ENCODE results near the gene OR10K1. TPM values are rescaled to one million over a fixed set of nuclear protein-coding genes. Genes with fewer than 3 reads are reported as not detected.
A peak's percentile ranks its signal among the peaks of the same experiment; 100 is the strongest.
"Not testable (repeated sequence)": the region's sequence is repeated elsewhere in the genome, so short reads cannot be mapped to it uniquely, and the experiment has no call there.

OR10K1 gene
- polyA plus RNA-seq (2012; ENCODE audit: insufficient read depth, insufficient read length): not detected

DNA sequence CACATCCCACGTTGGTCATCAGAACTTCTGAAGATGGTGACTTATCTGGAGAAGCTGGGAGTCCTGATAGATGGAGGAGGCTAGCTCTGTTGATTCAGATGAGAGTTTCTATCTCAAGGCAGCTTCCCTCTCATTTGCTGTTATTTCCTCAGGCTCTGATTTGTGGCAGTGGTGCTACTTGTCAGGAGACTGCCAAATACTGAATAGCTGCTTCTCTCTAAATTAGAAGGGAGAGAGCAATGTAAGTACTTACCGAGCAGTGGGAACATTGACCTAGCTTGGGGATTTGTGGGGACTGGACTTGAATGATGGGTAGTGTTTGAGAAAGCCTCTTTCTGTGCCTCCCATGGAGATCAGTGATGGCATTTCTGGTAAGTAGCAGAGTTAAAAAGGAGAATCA, at the start of gene OR10K1:
Gene OR10K1, plus strand, starts transcription at position 301 of the 400 bp plus-strand sequence. CDS start 3,728 bp downstream, outside the sequence.
- no peak for DNase-seq (ENCODE audit: low read depth, low spot score)
- H3K4me3 ChIP-seq (ENCODE audit: low read length): no peak within 1 kb of the TSS

- no peak for DNase-seq (ENCODE audit: low read depth, low spot score)
- H3K4me3 ChIP-seq (ENCODE audit: low read length): no peak overlapping the region
Measured at GRCh38 chr1:158414651-158415345, 46.8 kb upstream of the OR10K1 start.

DNA sequence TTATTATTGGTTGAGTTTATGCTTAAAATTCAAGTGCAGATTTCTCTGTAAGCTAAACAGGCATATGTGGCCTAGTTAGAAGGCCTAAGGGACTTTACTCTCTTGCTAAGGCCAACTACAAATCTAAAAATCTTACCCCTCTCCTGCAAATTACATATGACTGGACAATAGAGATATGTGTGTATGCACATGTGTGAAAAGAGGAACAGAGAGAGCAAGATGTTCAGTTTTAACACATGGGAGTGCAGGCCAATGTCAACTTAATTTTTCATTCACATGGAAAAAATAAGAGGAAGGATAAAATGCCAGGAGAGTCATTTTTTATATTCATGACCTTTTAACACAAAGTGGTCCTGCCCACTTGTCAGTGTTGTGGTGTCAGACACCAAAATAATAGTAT, 44.0 kb upstream of the OR10K1 start:
- H3K4me3 ChIP-seq (ENCODE audit: low read length): no peak overlapping the region
- no peak for DNase-seq (ENCODE audit: low read depth, low spot score)

- no peak overlapping the region for H3K4me3 ChIP-seq (ENCODE audit: low read length)
- DNase-seq (ENCODE audit: low read depth, low spot score): no peak
Measured at GRCh38 chr1:158422212-158422611, 39.4 kb upstream of the OR10K1 start.

DNA sequence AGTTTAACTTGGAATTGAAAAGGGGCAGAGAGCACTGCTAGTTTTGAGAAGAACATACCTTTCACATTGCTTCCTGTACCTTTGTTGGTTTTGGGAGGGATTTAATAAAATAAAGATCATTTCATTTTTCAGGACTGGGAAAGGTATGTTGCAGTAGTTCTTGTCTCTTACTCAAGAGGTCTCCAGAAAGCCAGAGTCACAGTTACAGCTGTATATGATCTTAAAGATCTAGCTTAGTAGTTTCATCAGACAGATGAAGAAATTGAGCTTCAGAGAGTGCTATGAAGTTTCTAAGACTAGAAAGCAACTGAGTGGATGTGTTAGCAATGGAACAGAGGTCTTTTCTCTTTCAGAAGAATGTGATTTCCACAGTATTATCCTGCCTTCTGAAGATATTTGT, 36.6 kb upstream of the OR10K1 start:
- H3K4me3 ChIP-seq (ENCODE audit: low read length): no peak overlapping the region
- peak; percentile 81 for DNase-seq (ENCODE audit: low read depth, low spot score)

GRCh38 chr1:158426137-158426536, 35.5 kb upstream of the OR10K1 start, which contains the start of gene OR10K2:
Gene OR10K2 (minus strand): TSS chr1:158426237. CDS start chr1:158420866, 5,371 bp downstream.
- no peak within 1 kb of the TSS for H3K4me3 ChIP-seq (ENCODE audit: low read length)
- DNase-seq (ENCODE audit: low read depth, low spot score): no peak

DNA sequence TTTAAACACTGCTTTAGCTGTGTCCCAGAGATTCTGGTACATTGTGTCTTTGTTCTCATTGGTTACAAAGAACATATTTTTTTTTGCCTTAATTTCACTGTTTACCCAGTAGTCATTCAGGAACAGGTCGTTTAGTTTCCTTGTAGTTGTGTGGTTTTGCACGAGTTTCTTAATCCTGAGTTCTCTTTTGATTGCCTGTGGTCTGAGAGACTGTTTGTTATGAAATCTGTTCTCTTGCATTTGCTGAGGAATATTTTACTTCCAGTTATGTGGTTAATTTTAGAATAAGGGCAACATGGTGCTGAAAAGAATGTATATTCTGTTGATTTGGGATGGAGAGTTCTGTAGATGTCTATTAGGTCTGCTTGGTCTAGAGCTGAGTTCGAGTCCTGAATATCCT, 31.5 kb upstream of the OR10K1 start:
- not testable (repeated sequence) for H3K4me3 ChIP-seq (ENCODE audit: low read length)
- DNase-seq (ENCODE audit: low read depth, low spot score): peak; percentile 42

GRCh38 chr1:158434741-158435140, 26.9 kb upstream of the OR10K1 start:
- no peak for DNase-seq (ENCODE audit: low read depth, low spot score)
- no peak overlapping the region for H3K4me3 ChIP-seq (ENCODE audit: low read length)

GRCh38 chr1:158445376-158445775, 16.3 kb upstream of the OR10K1 start:
- H3K4me3 ChIP-seq (ENCODE audit: low read length): no peak overlapping the region; the same call in 1 of the 2 replicates
- peak; percentile 86 for DNase-seq (ENCODE audit: low read depth, low spot score)

- no peak for DNase-seq (ENCODE audit: low read depth, low spot score)
Measured at GRCh38 chr1:158454537-158454936, 7.1 kb upstream of the OR10K1 start.

GRCh38 chr1:158457246-158457645, 4.4 kb upstream of the OR10K1 start:
- DNase-seq (ENCODE audit: low read depth, low spot score): no peak
- H3K4me3 ChIP-seq (ENCODE audit: low read length): no peak overlapping the region

More at GRCh38 chr1:158454537-158454936, 7.1 kb upstream of the OR10K1 start:
- no peak overlapping the region for H3K4me3 ChIP-seq (ENCODE audit: low read length)

DNA sequence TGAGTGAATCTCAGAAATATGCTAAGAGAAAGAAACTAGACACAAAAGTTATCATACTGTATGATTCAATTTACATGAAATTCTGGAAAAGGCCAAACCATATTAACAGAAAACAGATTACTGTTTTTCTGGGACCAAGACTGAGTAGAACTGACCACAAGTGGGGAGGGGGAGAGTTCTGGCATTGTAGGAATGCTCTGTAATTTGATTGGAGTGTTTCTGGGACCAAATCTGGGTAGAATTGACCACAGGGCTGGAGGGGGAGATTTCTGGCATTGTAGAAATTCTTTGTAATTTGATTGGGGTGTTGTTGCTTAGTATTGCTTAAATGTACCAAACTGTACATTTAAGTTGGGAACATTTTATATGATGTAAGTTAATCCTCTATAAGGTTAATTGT, 3.4 kb upstream of the OR10K1 start:
- no peak for DNase-seq (ENCODE audit: low read depth, low spot score)
- H3K4me3 ChIP-seq (ENCODE audit: low read length): no peak overlapping the region

DNA sequence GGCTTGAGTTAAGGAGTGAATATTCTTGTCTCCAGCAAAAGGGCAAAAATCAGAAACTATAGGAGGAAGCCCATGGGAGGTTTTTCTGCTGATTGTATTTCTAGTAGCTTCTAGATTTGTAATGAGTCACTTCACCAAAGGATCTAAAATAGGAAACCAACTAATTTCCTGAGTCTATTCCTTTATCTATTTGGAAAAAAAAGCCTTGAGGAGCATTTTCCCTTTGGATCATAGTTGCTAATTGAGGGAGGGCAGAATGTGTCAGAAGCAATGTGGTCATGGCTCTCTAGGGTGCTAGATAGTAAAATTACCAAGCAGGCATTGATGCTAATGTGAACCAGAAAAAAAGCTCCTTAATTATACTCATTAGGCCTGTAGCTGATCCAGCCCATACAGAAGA, 10.3 kb downstream of the OR10K1 start, which contains the start of gene OR10R2:
Gene OR10R2, plus strand, starts transcription at position 301 of the 400 bp plus-strand sequence. CDS start 106 bp downstream, outside the sequence.
- DNase-seq (ENCODE audit: low read depth, low spot score): no peak
- H3K4me3 ChIP-seq (ENCODE audit: low read length): no peak within 1 kb of the TSS

- no peak overlapping the region for H3K4me3 ChIP-seq (ENCODE audit: low read length)
- DNase-seq (ENCODE audit: low read depth, low spot score): no peak
Measured at GRCh38 chr1:158485455-158485854, 23.8 kb downstream of the OR10K1 start.

GRCh38 chr1:158491316-158491715, 29.7 kb downstream of the OR10K1 start:
- no peak overlapping the region for H3K4me3 ChIP-seq (ENCODE audit: low read length)
- no peak for DNase-seq (ENCODE audit: low read depth, low spot score)

DNA sequence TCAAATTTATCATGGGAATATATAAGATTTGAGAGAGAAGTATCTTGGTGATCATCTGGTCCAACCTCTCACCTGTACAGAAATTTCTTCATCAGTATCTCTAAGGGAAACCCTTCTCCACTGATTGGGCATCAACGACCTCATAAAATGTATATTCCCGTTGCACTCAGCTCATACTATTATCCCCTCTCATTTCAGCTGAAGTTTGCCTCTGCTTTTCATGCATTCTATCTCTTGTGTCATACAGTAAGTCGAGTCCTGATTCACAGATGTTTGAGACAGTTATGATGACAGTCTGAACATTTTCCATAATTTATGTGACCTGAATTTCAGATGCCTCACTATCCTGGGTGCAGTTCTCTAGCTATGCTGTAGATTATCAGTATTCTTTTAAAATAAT, 31.4 kb downstream of the OR10K1 start:
- DNase-seq (ENCODE audit: low read depth, low spot score): peak; percentile 41
- peak overlapping the region; percentile 56 for H3K4me3 ChIP-seq (ENCODE audit: low read length)

DNA sequence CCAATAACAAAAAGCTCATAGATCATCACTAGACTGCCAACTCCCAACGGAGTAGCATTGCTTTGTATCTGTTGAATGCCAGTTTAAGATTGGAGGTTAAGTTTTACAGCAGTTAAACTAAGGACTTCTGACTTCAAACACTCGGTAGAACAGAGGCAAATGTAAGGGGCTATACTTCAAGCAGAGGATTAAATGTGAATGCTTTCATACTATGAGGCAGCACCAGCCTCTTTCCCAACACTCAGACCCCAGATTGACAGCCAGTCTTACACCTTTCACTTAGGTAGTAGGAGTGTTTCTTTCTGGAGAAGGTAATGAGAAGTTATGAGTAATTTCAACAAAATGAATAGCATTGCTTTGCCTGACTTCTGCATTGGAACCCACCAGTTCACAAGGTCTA, 33.2 kb downstream of the OR10K1 start:
- DNase-seq (ENCODE audit: low read depth, low spot score): peak; percentile 88

GRCh38 chr1:158496374-158496773, 34.7 kb downstream of the OR10K1 start:
- peak; percentile 91 for DNase-seq (ENCODE audit: low read depth, low spot score)
- no peak overlapping the region for H3K4me3 ChIP-seq (ENCODE audit: low read length)

More for the DNA sequence above, 33.2 kb downstream of the OR10K1 start:
- peak overlapping the region; percentile 56 for H3K4me3 ChIP-seq (ENCODE audit: low read length)

DNA sequence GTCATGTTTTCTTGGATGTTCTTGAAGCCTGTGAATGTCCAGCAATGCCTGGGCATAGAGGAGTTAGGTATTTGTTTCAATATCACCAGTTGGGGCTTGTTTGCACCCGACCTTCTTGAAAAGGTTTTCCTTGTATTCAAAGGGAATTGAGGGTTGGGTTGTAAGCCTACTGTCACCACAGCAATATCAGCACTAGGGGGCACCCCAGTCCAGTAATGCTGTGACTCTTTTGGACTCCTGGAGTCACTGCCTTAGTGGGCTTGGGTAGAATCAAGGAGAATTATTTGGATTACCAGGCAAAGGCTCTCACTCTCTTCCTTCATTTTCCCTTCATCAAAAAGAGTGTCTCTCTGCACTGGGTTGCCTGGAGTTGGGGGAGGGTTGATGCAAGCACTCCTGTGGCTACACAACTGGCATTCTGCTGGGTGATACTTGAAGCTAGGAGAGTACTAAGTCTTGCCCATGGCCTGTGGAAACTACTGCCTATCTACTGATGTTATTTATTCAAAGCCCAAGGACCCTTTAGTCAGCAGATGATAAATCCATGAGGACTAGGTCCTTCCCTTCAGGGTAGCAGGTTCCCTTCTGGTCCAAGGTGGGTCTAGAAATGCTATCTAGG, 44.8 kb downstream of the OR10K1 start:
- no peak for DNase-seq (ENCODE audit: low read depth, low spot score)
- no peak overlapping the region for H3K4me3 ChIP-seq (ENCODE audit: low read length)

GRCh38 chr1:158507511-158507910, 45.9 kb downstream of the OR10K1 start:
- no peak overlapping the region for H3K4me3 ChIP-seq (ENCODE audit: low read length)
- DNase-seq (ENCODE audit: low read depth, low spot score): no peak
